ENCODE results near the gene CBY1.

CBY1 gene

DNA sequence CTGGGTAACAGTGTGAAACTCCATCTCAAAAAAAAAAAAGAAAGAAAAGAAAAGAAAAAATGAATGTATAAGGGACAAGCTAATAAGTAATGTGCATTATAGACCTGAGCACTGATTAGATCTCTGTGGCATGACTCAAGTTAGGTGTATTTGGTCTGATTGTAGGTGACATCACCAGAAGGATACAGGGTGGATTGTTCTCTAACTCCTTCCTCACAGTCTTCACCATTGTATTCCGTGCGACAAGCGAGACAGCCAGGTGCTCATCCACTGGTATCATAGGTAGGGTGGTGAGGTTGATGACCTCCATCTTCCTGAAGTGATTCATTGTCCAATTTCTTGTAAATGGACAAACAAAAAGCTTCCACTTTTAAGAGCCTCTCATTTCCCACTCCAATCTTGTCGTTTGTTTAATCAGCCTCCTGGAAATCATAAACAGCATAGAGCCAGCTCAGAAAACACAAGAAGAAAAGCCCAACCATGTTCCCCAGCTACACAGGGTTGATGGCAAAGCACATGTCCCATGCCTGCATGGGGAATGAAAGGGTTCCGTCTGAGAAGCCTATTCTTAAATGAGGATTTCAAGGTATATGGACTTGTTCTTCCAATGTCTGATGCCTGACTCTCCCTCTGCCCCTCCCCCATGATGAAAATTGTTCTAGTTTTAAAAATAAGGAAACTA lies 6.5 kb upstream of the CBY1 start:
- Histone ChIP-seq H3K27me3 (ENCODE audit: insufficient read depth, low read length) (no peaks in the 10 kb centered on the region), H3K4me3 (ENCODE audit: low read length) (no peak overlapping the region), H3K9ac (ENCODE audit: low read depth, low read length) (no peak overlapping the region), H3K9me3 (ENCODE audit: insufficient read depth, low read depth, low read length) (no peaks in the 10 kb centered on the region), H3K36me3 (ENCODE audit: insufficient read depth, low read length) (peaks cover 10% of the 10 kb centered on the region), H3K4me1 (ENCODE audit: insufficient read depth, low read length) (no peaks in the 10 kb centered on the region), H3K27ac (ENCODE audit: low read depth, low read length) (no peak overlapping the region)
- 92% methylated on average over 5 of the region's 5 CpGs for WGBS

GRCh38 chr22:38652859-38653258 lies 3.6 kb upstream of the CBY1 start:
- H3K4me3 ChIP-seq (ENCODE audit: low read length) = no peak overlapping the region
- H3K4me1 ChIP-seq (ENCODE audit: insufficient read depth, low read length) = peaks cover 8% of the 10 kb centered on the region
- no peaks in the 10 kb centered on the region for H3K9me3 ChIP-seq (ENCODE audit: insufficient read depth, low read depth, low read length)

GRCh38 chr22:38653741-38654140 lies 2.7 kb upstream of the CBY1 start:
- Histone ChIP-seq H3K27me3 (ENCODE audit: insufficient read depth, low read length) (no peaks in the 10 kb centered on the region), H3K4me1 (ENCODE audit: insufficient read depth, low read length) (peaks cover 8% of the 10 kb centered on the region), H3K9me3 (ENCODE audit: insufficient read depth, low read depth, low read length) (no peaks in the 10 kb centered on the region), H3K36me3 (ENCODE audit: insufficient read depth, low read length) (peaks cover 3% of the 10 kb centered on the region), H3K4me3 (ENCODE audit: low read length) (no peak overlapping the region), H3K9ac (ENCODE audit: low read depth, low read length) (no peak overlapping the region), H3K27ac (ENCODE audit: low read depth, low read length) (no peak overlapping the region)
- WGBS = 98% methylated on average over 8 of the region's 8 CpGs

More at GRCh38 chr22:38652859-38653258, 3.6 kb upstream of the CBY1 start:
- Histone ChIP-seq H3K27me3 (ENCODE audit: insufficient read depth, low read length) (no peaks in the 10 kb centered on the region), H3K27ac (ENCODE audit: low read depth, low read length) (no peak overlapping the region), H3K36me3 (ENCODE audit: insufficient read depth, low read length) (peaks cover 3% of the 10 kb centered on the region), H3K9ac (ENCODE audit: low read depth, low read length) (no peak overlapping the region)

DNA sequence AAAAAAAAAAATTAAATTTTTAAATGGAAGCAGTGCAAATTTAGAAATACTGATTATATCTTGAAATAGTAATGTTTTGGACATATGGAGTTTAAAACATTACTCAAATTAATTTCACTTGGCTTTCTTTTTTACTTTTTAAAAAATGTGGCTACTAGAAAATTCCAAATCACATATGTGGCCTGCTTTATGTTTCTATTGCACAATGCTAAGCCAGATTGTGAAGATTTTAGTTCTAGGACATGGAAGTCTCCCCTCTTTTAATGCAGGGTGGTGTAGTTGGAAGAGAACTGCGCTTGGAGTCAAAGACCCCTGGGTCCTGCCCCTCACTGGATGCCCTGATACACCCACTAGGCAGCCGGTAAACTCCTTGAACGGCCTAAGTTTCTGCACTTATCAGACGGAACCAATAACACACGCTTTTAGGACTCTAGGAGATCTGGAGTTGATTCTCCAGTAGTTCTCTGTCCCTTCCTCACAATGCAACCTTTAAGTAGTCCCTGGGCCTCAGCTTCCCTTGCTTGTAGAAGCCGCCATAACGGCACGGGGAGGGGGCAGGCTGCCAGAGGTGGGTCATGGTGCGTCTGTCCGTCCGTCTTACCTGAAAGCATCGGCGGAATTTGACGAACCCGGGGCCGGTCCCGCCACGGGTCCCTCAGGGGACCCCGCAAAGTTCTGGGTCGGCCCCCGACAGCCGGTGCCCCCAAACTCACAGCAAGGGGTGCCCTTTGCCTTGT lies 751 bp upstream of the CBY1 start:
- H3K27me3 ChIP-seq (ENCODE audit: insufficient read depth, low read length) = no peaks in the 10 kb centered on the region
- 5% methylated on average over 22 of the region's 22 CpGs for WGBS
- no peaks in the 10 kb centered on the region for H3K9me3 ChIP-seq (ENCODE audit: insufficient read depth, low read depth, low read length)
- H3K36me3 ChIP-seq (ENCODE audit: insufficient read depth, low read length) = no peaks in the 10 kb centered on the region
- H3K9ac ChIP-seq (ENCODE audit: low read depth, low read length) = peak overlapping the region; percentile 99
- H3K4me1 ChIP-seq (ENCODE audit: insufficient read depth, low read length) = peaks cover 8% of the 10 kb centered on the region
- H3K4me3 ChIP-seq (ENCODE audit: low read length) = peak overlapping the region; percentile 91
- H3K27ac ChIP-seq (ENCODE audit: low read depth, low read length) = peak overlapping the region; percentile 100

DNA sequence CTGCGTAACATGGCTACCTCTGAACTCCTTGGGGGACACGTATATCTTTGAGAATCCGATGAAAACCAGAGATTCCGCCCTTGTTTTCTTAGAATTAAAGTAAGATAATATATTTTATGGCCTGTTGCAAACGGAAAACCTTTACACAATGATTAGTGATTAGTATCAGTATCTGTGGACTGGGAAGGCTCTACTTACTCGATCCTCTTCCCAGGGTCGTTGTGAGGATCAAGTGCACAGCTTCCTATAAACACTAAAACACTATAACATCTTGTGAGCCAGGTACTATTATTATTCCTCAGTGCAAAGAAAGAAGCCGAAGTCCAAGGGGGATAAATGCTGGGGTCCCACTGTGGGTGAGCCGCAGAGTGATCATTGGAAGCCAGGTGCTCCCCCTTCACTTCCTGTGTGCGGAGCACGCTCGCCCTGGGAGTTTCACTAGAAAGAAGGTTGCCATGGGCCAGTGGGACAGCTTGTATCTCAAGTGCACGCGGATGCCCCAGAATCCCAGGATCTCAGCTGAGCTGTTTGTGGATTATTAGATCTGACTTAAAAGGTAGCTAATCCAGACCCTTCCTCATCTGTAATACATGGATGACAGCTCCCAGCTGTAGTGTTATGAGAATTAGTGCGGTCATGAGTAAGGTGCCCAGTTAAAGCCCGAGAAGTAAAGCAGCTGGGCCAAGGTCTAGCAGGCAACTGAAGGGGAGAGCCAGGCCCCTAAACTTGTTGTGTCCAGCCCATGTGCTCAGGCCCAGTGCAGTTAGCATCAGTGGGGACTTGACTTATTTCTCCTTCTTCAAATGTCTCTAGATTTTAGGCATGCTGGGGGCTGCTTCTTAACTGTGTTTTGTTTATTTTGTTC lies 839 bp downstream of the CBY1 start:
- Histone ChIP-seq H3K9me3 (ENCODE audit: insufficient read depth, low read depth, low read length) (no peaks in the 10 kb centered on the region), H3K9ac (ENCODE audit: low read depth, low read length) (peak overlapping the region; percentile 99), H3K4me3 (ENCODE audit: low read length) (peak overlapping the region; percentile 91), H3K27ac (ENCODE audit: low read depth, low read length) (peak overlapping the region; percentile 100; the same call in 1 of the 2 replicates), H3K36me3 (ENCODE audit: insufficient read depth, low read length) (no peaks in the 10 kb centered on the region), H3K4me1 (ENCODE audit: insufficient read depth, low read length) (peaks cover 8% of the 10 kb centered on the region), H3K27me3 (ENCODE audit: insufficient read depth, low read length) (no peaks in the 10 kb centered on the region)
- WGBS = 19% methylated on average over 13 of the region's 16 CpGs

- Histone ChIP-seq H3K27ac (ENCODE audit: low read depth, low read length) (no peak overlapping the region), H3K27me3 (ENCODE audit: insufficient read depth, low read length) (no peaks in the 10 kb centered on the region), H3K9ac (ENCODE audit: low read depth, low read length) (no peak overlapping the region), H3K4me1 (ENCODE audit: insufficient read depth, low read length) (no peaks in the 10 kb centered on the region), H3K4me3 (ENCODE audit: low read length) (no peak overlapping the region), H3K36me3 (ENCODE audit: insufficient read depth, low read length) (peaks cover 26% of the 10 kb centered on the region), H3K9me3 (ENCODE audit: insufficient read depth, low read depth, low read length) (no peaks in the 10 kb centered on the region)
- WGBS = 96% methylated on average over 5 of the region's 5 CpGs
Measured at GRCh38 chr22:38674888-38675287, 18.4 kb downstream of the CBY1 start.

GRCh38 chr22:38675833-38676232 lies 19.4 kb downstream of the CBY1 start:
- H3K9me3 ChIP-seq (ENCODE audit: insufficient read depth, low read depth, low read length) = no peaks in the 10 kb centered on the region
- H3K36me3 ChIP-seq (ENCODE audit: insufficient read depth, low read length) = peaks cover 23% of the 10 kb centered on the region
- no peaks in the 10 kb centered on the region for H3K27me3 ChIP-seq (ENCODE audit: insufficient read depth, low read length)
- no peak overlapping the region for H3K4me3 ChIP-seq (ENCODE audit: low read length)
- WGBS = 91% methylated on average over 3 of the region's 3 CpGs
- H3K27ac ChIP-seq (ENCODE audit: low read depth, low read length) = no peak overlapping the region
- H3K4me1 ChIP-seq (ENCODE audit: insufficient read depth, low read length) = no peaks in the 10 kb centered on the region
- no peak overlapping the region for H3K9ac ChIP-seq (ENCODE audit: low read depth, low read length)

- Histone ChIP-seq H3K9me3 (ENCODE audit: insufficient read depth, low read depth, low read length) (peaks cover 7% of the 10 kb centered on the region; the same call in 1 of the 2 replicates), H3K4me3 (ENCODE audit: low read length) (peak within 1 kb of the TSS; percentile 91), H3K9ac (ENCODE audit: low read depth, low read length) (peak within 1 kb of the TSS; percentile 95), H3K27ac (ENCODE audit: low read depth, low read length) (peak within 1 kb of the TSS; percentile 78), H3K36me3 (ENCODE audit: insufficient read depth, low read length) (peaks cover 41% of the 10 kb centered on the region), H3K27me3 (ENCODE audit: insufficient read depth, low read length) (no peaks in the 10 kb centered on the region), H3K4me1 (ENCODE audit: insufficient read depth, low read length) (0 out of 2 replicates have a peak, but pooled peaks cover 3% of the 10 kb centered on the region)
- 1% methylated on average over 60 of the region's 60 CpGs for WGBS
Measured at GRCh38 chr22:38681582-38682335, 25.3 kb downstream of the CBY1 start, which contains the start of gene TOMM22. TOMM22 (plus strand) TSS chr22:38681957; CDS start chr22:38681979, 22 bp downstream.

DNA sequence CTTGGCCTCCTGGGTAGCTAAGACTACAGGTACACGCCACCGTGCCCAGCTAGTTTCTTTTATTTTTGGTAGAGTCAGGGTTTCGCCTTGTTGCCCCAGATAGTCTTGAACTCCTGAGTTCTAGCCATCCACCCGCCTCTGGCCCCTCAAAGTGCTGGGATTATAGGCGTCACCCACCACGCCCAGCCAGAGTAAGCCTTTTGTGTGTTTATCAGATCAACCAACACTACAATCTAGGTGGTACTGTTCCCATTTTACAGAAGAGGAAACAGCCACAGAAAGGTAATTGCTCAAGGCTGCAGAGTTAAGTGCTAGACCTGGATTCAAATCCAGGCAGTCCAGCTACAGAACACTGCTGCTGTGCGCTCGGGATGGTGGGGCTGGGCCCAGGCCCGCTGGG lies 28.5 kb downstream of the CBY1 start:
- 93% methylated on average over 9 of the region's 9 CpGs for WGBS
- Histone ChIP-seq H3K4me3 (ENCODE audit: low read length) (no peak overlapping the region), H3K27ac (ENCODE audit: low read depth, low read length) (no peak overlapping the region), H3K36me3 (ENCODE audit: insufficient read depth, low read length) (peaks cover 68% of the 10 kb centered on the region), H3K27me3 (ENCODE audit: insufficient read depth, low read length) (no peaks in the 10 kb centered on the region), H3K9me3 (ENCODE audit: insufficient read depth, low read depth, low read length) (peaks cover 7% of the 10 kb centered on the region; the same call in 1 of the 2 replicates), H3K4me1 (ENCODE audit: insufficient read depth, low read length) (0 out of 2 replicates have a peak, but pooled peaks cover 3% of the 10 kb centered on the region), H3K9ac (ENCODE audit: low read depth, low read length) (no peak overlapping the region)

DNA sequence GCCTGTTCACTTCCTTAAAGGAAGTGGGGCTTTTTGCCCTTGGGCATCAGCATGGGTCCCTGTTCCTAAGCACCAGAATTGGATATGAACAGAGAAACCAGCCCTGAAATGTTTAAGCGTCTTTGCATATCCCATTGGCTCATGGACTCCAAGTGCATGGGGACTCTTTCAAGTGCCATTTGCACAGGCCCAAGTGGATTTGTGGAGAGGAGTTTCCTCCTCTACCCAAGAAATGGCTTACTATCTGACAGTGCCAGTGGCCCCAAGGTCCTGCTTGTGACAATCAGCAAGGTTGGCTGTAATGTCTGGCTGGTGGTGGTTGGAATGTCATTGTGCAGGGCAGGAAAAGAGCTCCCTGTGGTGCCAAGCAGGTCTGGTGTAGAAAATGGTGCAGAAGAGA lies 29.3 kb downstream of the CBY1 start:
- H3K36me3 ChIP-seq (ENCODE audit: insufficient read depth, low read length) = peaks cover 71% of the 10 kb centered on the region
- H3K4me3 ChIP-seq (ENCODE audit: low read length) = no peak overlapping the region
- 89% methylated on average over 1 of the region's 1 CpG for WGBS
- peaks cover 7% of the 10 kb centered on the region; the same call in 1 of the 2 replicates for H3K9me3 ChIP-seq (ENCODE audit: insufficient read depth, low read depth, low read length)
- H3K27ac ChIP-seq (ENCODE audit: low read depth, low read length) = no peak overlapping the region
- H3K9ac ChIP-seq (ENCODE audit: low read depth, low read length) = no peak overlapping the region
- no peaks in the 10 kb centered on the region for H3K27me3 ChIP-seq (ENCODE audit: insufficient read depth, low read length)
- H3K4me1 ChIP-seq (ENCODE audit: insufficient read depth, low read length) = 0 out of 2 replicates have a peak, but pooled peaks cover 3% of the 10 kb centered on the region

Data from HUES64 (cell line).